ENCODE data around the gene ZNF697.
"Not testable (repeated sequence)": the region's sequence is repeated elsewhere in the genome, so short reads cannot be mapped to it uniquely, and the experiment has no call there.

- TF ChIP-seq CTCF, POLR2A (IDR thresholded peaks at IDR 0.05): not testable (repeated sequence)
Observed at GRCh38 chr1:119605080-119605479, 43.0 kb downstream of the ZNF697 start.

Measured in testis (tissue), 2 donors.